GM12875 (cell line): Measurements from ENCODE around the gene FNDC10.
A peak's percentile ranks its signal among the peaks of the same experiment; 100 is the strongest.

ENCODE experiments used
- H3K4me3 ChIP-seq: one replicate; pipeline ENCODE4 v1.5.1; 2011; ENCODE audit warnings: low read depth, low read length, control low read depth
- CTCF ChIP-seq: IDR thresholded peaks from 2 replicates; pipeline ENCODE4 v1.5.1; 2011; ENCODE audit warnings: low read depth, mild to moderate bottlenecking, control low read depth, inconsistent platforms, low read length, moderate library complexity, borderline replicate concordance; ENCODE audit not compliant: insufficient read depth

Gene FNDC10

GRCh38 chr1:1617925-1618324, 18.0 kb upstream of the FNDC10 start:
- no peak for TF ChIP-seq CTCF
- H3K4me3 ChIP-seq, result no peak overlapping the region

GRCh38 chr1:1617516-1617915, 17.6 kb upstream of the FNDC10 start:
- TF ChIP-seq CTCF, result no peak
- H3K4me3 ChIP-seq, result no peak overlapping the region

GRCh38 chr1:1616838-1617237, 16.9 kb upstream of the FNDC10 start:
- no peak for TF ChIP-seq CTCF
- peak overlapping the region; percentile 89 for H3K4me3 ChIP-seq

- no peak for TF ChIP-seq CTCF
- H3K4me3 ChIP-seq, result peak overlapping the region; percentile 89
Measured at GRCh38 chr1:1616045-1616790, 16.3 kb upstream of the FNDC10 start.

- H3K4me3 ChIP-seq, result peak within 1 kb of the TSS; percentile 89
- 0 out of 2 replicates have a peak, but pooled peaks have one; percentile 6 for TF ChIP-seq CTCF
Measured at GRCh38 chr1:1615256-1616044, 15.5 kb upstream of the FNDC10 start, which contains the start of gene MIB2. TSS of gene MIB2 (plus strand) at chr1:1615500. CDS start at chr1:1623453, 7,953 bp downstream.

GRCh38 chr1:1614954-1615255, 15.0 kb upstream of the FNDC10 start:
- no peak for TF ChIP-seq CTCF
- peak overlapping the region; percentile 89 for H3K4me3 ChIP-seq
